HG02943 (cell line): ENCODE measurements around the gene SLCO4A1.

Experiments used
- ATAC-seq: cut with Tn5 transposase; IDR thresholded peaks from one replicate; pipeline ENCODE4 v1.9.1; 2021; ENCODE audit warnings: mild to moderate bottlenecking, low read depth, moderate library complexity; ENCODE audit not compliant: unreplicated experiment

The SLCO4A1 gene

GRCh38 chr20:62606016-62606415 lies 36.3 kb upstream of the SLCO4A1 start:
- ATAC-seq, result no peak

- ATAC-seq, result no peak
Observed at GRCh38 chr20:62606551-62607201, 35.6 kb upstream of the SLCO4A1 start.

- no peak for ATAC-seq
Observed at GRCh38 chr20:62607366-62608217, 34.7 kb upstream of the SLCO4A1 start.

GRCh38 chr20:62608218-62608565 lies 34.1 kb upstream of the SLCO4A1 start:
- ATAC-seq, result no peak

- no peak for ATAC-seq
Observed at GRCh38 chr20:62609279-62609720, 33.0 kb upstream of the SLCO4A1 start.

GRCh38 chr20:62609811-62610757 lies 32.2 kb upstream of the SLCO4A1 start:
- no peak for ATAC-seq

GRCh38 chr20:62611012-62611411 lies 31.3 kb upstream of the SLCO4A1 start:
- no peak for ATAC-seq

- ATAC-seq, result no peak
Observed at GRCh38 chr20:62611819-62612218, 30.5 kb upstream of the SLCO4A1 start.

- ATAC-seq, result no peak
Observed at GRCh38 chr20:62614085-62614960, 28.0 kb upstream of the SLCO4A1 start.

- ATAC-seq, result no peak
Observed at GRCh38 chr20:62614961-62615680, 27.2 kb upstream of the SLCO4A1 start.

- no peak for ATAC-seq
Observed at GRCh38 chr20:62615750-62616251, 26.5 kb upstream of the SLCO4A1 start.

GRCh38 chr20:62616728-62617621 lies 25.3 kb upstream of the SLCO4A1 start:
- ATAC-seq, result no peak

GRCh38 chr20:62617711-62618483 lies 24.4 kb upstream of the SLCO4A1 start:
- no peak for ATAC-seq

- no peak for ATAC-seq
Observed at GRCh38 chr20:62618611-62619529, 23.4 kb upstream of the SLCO4A1 start.

GRCh38 chr20:62620625-62621024 lies 21.7 kb upstream of the SLCO4A1 start:
- ATAC-seq, result no peak
